Right atrium auricular region (tissue), 2 donors: Measurements from ENCODE around the gene SYT15. TPM values are rescaled to one million over a fixed set of nuclear protein-coding genes. Genes with fewer than 3 reads are reported as not detected.

Experiments
- DNase-seq: peaks from one replicate; pipeline ENCODE4 v3.0.0-alpha.2; 2019; ENCODE audit warnings: low spot score
- H3K27ac ChIP-seq, 2 donors: fragments of 200-600 bp; sonication (generic); 1 replicate in 1 of 2; 2 replicates in 1 of 2; pipeline ENCODE4 v1.5.1; 2016 to 2019
- H3K27me3 ChIP-seq, 2 donors: fragments of 200-600 bp; sonication (generic); one replicate each; pipeline versions ENCODE4 v1.5.1 to v1.6.0; 2017 to 2019
- H3K36me3 ChIP-seq: fragments of 200-600 bp; sonication (generic); one replicate; pipeline ENCODE4 v1.5.1; 2016
- H3K4me1 ChIP-seq, 2 donors: fragments of 200-600 bp; sonication (generic); one replicate each; pipeline versions ENCODE4 v1.5.1 to v1.6.0; 2017 to 2019
- H3K4me3 ChIP-seq, 2 donors: fragments of 200-600 bp; sonication (generic); 1 replicate in 1 of 2; 2 replicates in 1 of 2; pipeline ENCODE4 v1.5.1; 2017 to 2019; ENCODE audit warnings: mild to moderate bottlenecking in 1 of 2, moderate library complexity in 1 of 2
- H3K9me3 ChIP-seq, 2 donors: fragments of 200-600 bp; sonication (generic); one replicate each; pipeline ENCODE4 v1.5.1; 2019
- total RNA-seq, 2 donors: library from RNA; depleted of rRNA; stranded (reverse); fragments of >200 nt; gene quantifications; one replicate each; pipeline ENCODE4 v1.1.0, GENCODE V29; 2016
- TF ChIP-seq, protein P1 (sequence below), 2 donors: fragments of 200-600 bp; sonication (generic); IDR thresholded peaks; one replicate each; pipeline ENCODE4 v1.5.1; 2019; ENCODE audit warnings: antibody characterized with exemption in 2 of 2

The SYT15 gene
- total RNA-seq, 2 donors from 2014 or later, result 1.5 to 2.7 TPM

DNA sequence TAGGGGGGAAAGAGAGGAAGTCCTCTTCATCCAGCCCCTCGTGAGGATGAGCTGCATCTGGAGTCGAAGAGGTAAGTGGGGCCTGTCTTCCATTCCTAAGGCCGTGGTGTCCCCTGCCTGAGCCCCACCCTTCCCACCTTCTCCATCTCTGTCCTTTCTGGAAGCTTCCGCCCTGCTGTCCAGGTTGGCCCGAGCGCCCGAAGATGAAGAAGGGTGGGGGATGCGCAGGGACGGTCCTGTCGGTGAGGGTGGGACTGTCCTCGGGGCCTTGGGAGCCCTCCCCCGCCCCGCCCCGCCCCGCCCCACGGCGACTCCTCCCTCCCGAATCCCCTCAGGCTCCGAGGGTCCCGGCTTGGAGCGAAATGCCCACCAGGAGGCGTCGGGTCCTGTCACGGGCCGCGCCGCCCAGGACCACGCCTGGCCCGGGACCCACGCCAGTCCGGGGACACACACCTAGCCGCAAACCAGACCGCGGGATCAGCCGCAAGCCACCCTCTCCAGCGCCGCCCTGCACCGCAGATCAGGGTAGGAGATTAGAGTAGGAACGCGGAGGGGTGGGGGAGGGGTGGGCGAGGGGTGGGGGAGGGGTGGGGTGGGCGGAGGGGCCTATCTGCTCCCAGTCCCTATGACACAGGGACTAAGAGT is 37.8 kb upstream of the SYT15 start:
- Histone ChIP-seq H3K4me1 (peaks cover 0 to 10% of the 10 kb centered on the region in 2 donors), H3K27ac (no peak overlapping the region), H3K9me3 (no peaks in the 10 kb centered on the region), H3K4me3 (peak overlapping the region; percentile 7 to 37), H3K27me3 (no peaks in the 10 kb centered on the region), H3K36me3 (no peaks in the 10 kb centered on the region)
- no peak for DNase-seq
- TF ChIP-seq, protein P1, sequence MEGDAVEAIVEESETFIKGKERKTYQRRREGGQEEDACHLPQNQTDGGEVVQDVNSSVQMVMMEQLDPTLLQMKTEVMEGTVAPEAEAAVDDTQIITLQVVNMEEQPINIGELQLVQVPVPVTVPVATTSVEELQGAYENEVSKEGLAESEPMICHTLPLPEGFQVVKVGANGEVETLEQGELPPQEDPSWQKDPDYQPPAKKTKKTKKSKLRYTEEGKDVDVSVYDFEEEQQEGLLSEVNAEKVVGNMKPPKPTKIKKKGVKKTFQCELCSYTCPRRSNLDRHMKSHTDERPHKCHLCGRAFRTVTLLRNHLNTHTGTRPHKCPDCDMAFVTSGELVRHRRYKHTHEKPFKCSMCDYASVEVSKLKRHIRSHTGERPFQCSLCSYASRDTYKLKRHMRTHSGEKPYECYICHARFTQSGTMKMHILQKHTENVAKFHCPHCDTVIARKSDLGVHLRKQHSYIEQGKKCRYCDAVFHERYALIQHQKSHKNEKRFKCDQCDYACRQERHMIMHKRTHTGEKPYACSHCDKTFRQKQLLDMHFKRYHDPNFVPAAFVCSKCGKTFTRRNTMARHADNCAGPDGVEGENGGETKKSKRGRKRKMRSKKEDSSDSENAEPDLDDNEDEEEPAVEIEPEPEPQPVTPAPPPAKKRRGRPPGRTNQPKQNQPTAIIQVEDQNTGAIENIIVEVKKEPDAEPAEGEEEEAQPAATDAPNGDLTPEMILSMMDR (IDR thresholded peaks at IDR 0.05), result peak; percentile 22 to 54

DNA sequence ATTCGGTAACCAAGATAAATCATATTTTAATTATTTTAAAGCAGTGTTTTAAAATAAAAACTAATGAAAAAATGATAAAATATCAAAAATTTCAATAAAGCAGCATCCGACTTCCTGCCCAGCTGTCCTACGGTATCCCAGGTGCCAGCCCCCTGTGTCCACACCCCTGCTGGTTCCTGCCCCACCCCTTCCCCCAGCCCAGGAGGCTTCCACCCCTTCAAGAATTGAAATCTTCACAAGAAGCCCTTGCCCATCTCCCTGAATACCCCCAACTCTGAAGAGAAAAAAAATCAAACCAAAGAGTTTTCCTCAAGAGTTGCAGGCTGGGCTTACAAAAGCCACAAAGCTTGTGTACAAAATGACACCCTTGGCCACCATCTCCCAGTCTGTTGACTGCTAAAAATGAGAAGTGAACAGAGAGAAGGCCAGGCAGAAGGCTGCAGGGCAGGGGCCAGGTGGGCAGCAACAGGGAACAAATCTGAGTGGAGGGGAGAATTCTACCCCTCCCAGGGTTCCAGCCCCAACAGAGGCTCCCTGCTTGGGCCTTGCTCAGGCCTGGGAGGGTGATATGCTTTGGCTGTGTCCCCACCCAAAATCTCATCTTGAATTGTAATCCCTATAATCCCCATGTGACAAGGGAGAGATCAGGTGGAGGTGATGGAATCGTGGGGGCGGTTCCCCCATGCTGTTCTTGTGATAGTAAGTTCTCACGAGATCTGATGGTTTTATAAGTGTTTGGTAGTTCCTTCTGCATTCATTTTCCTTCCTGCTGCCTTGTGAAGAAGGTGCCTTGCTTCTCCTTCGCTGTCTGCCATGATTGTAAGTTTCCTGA is 37.0 kb upstream of the SYT15 start:
- Histone ChIP-seq H3K4me1 (peaks cover 0 to 10% of the 10 kb centered on the region in 2 donors), H3K9me3 (no peaks in the 10 kb centered on the region), H3K36me3 (no peaks in the 10 kb centered on the region), H3K27ac (no peak overlapping the region), H3K4me3 (no peak overlapping the region), H3K27me3 (no peaks in the 10 kb centered on the region)
- TF ChIP-seq, protein P1 (IDR thresholded peaks at IDR 0.05), result no peak
- DNase-seq, result no peak

DNA sequence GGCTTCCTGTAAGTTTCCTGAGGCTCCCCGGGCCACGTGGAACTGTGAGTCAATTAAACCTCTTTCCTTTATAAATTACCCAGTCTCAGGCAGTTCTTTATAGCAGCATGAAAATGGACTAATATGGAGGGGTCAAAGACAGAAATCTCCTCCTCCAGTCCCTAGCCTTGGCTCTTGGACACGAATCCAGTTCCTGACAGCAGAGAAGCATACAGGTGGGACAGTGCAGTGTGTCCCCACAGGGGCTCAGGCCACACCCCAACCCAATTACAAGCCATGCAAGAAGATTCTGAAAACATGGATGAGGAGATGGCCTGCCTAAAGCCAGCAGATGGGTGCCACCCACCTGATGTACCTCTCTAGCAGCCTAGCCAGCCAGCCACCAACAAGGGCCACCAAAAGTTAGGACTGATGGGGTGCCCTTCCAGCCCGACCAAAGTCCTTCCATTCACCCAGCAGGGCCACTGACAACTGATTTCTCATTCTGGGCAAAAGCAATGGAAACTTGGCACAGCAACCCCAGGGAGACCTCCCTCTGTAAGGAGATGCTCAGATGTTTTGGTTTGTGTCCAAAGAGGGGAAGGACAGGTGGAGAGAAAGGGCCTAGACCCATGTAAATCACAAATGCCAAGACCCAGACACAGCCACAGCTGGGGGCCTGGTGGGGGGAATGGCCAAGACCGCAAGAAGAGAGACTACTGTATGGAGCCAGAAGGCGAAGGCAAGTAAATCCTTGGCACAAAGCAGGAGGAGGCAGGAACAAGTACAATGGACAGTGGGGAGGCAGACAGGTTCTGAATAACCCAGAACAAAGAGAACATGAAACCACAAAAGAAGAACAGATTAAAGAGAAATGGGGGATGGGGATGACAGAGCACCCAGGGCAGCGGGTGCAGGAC is 36.1 kb upstream of the SYT15 start:
- H3K9me3 ChIP-seq, result no peaks in the 10 kb centered on the region
- TF ChIP-seq, protein P1 (IDR thresholded peaks at IDR 0.05), result no peak
- H3K36me3 ChIP-seq, result no peaks in the 10 kb centered on the region
- no peak for DNase-seq
- H3K4me3 ChIP-seq, result no peak overlapping the region
- peaks cover 0 to 10% of the 10 kb centered on the region in 2 donors for H3K4me1 ChIP-seq
- H3K27me3 ChIP-seq, result no peaks in the 10 kb centered on the region
- no peak overlapping the region for H3K27ac ChIP-seq

DNA sequence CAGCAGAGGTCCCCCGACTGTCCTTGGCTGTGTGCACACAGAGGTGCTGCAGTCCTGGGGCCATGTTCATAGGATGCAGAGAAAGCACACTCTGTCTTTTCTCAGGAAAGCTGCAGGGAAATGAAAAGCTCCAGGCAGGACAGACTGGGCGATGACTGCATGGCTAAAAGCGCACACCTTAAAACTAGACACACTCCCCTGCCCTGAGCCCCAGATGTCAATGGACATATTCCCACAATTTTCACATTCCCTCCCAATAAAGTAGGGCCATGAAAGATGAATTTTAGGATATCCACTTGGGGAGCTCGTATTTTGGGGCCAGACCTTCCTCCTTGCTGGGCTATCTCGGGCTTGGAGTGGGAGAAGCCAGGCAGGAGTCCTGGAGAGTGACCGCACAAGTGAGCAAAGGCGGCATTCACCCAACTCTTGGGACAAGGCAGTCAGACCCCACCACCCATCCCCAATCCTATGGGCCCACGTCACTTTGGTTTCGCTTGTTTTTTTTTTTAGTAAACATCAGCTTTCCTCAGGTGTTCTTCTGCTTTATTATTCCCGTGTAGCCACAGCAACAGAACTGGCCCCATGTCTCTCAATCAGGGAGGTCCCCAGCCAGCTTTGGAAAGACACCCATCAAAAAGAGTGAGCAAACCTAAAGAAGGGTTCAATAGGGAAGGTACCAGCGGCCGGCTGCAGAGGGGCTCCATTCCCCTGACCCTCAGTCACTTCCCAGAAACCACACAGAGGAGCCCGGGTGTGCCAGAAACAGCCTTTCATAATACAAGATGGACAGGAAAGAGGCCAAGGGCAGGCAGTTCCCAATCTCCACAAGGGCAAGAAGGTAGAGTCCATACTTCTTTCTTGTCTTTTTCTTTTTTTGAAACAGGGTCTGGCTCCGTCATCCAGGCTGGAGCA is 35.2 kb upstream of the SYT15 start:
- Histone ChIP-seq H3K27ac (no peak overlapping the region), H3K4me3 (no peak overlapping the region), H3K27me3 (no peaks in the 10 kb centered on the region), H3K36me3 (no peaks in the 10 kb centered on the region), H3K4me1 (peaks cover 0 to 10% of the 10 kb centered on the region in 2 donors), H3K9me3 (no peaks in the 10 kb centered on the region)
- DNase-seq, result no peak
- TF ChIP-seq, protein P1 (IDR thresholded peaks at IDR 0.05), result no peak
